Adrenal gland (tissue), 12 donors: ENCODE measurements around the gene NFATC3. TPM values are rescaled to one million over a fixed set of nuclear protein-coding genes. Genes with fewer than 3 reads are reported as not detected.

Experiments
- DNase-seq, 7 donors: peaks; one replicate each; pipeline ENCODE4 v3.0.0-alpha.2; 2019 to 2020
- H3K27ac ChIP-seq, 5 donors: fragments of 200-600 bp; sonication (generic) in 4 of 5; 1 replicate in 3 of 5; 2 replicates in 2 of 5; pipeline versions ENCODE4 v1.5.1 to v1.8.0; 2016 to 2020; ENCODE audit warnings: mild to moderate bottlenecking in 1 of 5
- H3K27me3 ChIP-seq: fragments of 200-600 bp; 2 replicates; pipeline ENCODE4 v1.8.0; 2021
- H3K36me3 ChIP-seq, 2 donors: fragments of 200-600 bp; replicated peaks in 1 of 2; 1 replicate in 1 of 2; 2 replicates in 1 of 2; pipeline versions ENCODE4 v1.5.1 to v1.8.0; 2018 to 2022
- H3K4me1 ChIP-seq, 2 donors: fragments of 200-600 bp; replicated peaks in 1 of 2; 1 replicate in 1 of 2; 2 replicates in 1 of 2; pipeline versions ENCODE4 v1.5.1 to v1.8.0; 2018 to 2021
- H3K4me3 ChIP-seq, 4 donors: fragments of 200-600 bp; sonication (generic) in 3 of 4; one replicate each; pipeline ENCODE4 v1.5.1; 2016 to 2018
- H3K9me3 ChIP-seq, 3 donors: fragments of 200-600 bp; sonication (generic) in 1 of 3; replicated peaks in 1 of 3; 1 replicate in 2 of 3; 2 replicates in 1 of 3; pipeline versions ENCODE4 v1.5.1 to v1.8.0; 2016 to 2021
- CTCF ChIP-seq, 6 experiments: fragments of 450-650 bp in 4 of 6; fragments of 200-600 bp in 2 of 6; sonication (generic) in 1 of 6; IDR thresholded peaks; 1 replicate in 5 of 6; 2 replicates in 1 of 6; pipeline versions ENCODE4 v1.5.1 to v1.8.0; 2016 to 2021; ENCODE audit warnings: antibody characterized with exemption in 6 of 6, mild to moderate bottlenecking in 2 of 6, moderate library complexity in 1 of 6
- POLR2A ChIP-seq, 2 donors: fragments of 450-650 bp; IDR thresholded peaks; one replicate each; pipeline ENCODE4 v1.6.1; 2017; ENCODE audit warnings: antibody characterized with exemption in 2 of 2, mild to moderate bottlenecking in 2 of 2, moderate library complexity in 1 of 2
- WGBS, 4 donors: extraction: QIAGEN DNeasy Blood & Tissue Kit in 2 of 4; methylation state at CpG; one replicate each; pipeline versions ENCODE4 v1.1.5 to v1.1.7; 2013 to 2017; 5-methylcytosine and 5-hydroxymethylcytosine counted together
- intact Hi-C, 2 donors: fragments of 100-400 bp; cut with DNase I; formaldehyde crosslinking; loops; one replicate each; pipeline versions ENCODE4 v1.14.1 to v1.15.0; 2022 to 2023
- polyA plus RNA-seq, 3 donors: library from polyadenylated mRNA; stranded (reverse); fragments of 200-250 nt in 2 of 3; fragments of 350-450 nt in 1 of 3; fragmentation: Illumina TruSeq in 1 of 3; extraction: RNeasy Lipid Tissue Mini Kit (QIAGEN cat#74804) in 1 of 3; gene quantifications; one replicate each; pipeline ENCODE4 v1.2.3, GENCODE V29; 2013 to 2014
- total RNA-seq, 9 donors: library from RNA; depleted of rRNA in 4 of 9; stranded (reverse); fragments of >200 nt in 4 of 9; fragments of 120-200 nt in 1 of 9; fragmentation: NEBNext Ultra II Directional in 1 of 9; extraction: Animal tissue kit (Norgen Biotek cat#: 25700) in 1 of 9; gene quantifications; one replicate each; pipeline versions ENCODE4 v1.1.0 to v1.2.4, GENCODE V29; 2013 to 2023
- donor health status: healthy with polysubstance abuse.
- donor health status: Bipolar disorder and iron deficiency.
- donor health status: DM: yes; HTN: yes; CAD: no.
- donor health status: DM: no; HTN: no; CAD: no.
- donor health status: DM: no; HTN: no; CAD: no.
- donor health status: DM: yes; HTN: yes; CAD: no.

NFATC3 gene
- total and polyA plus RNA-seq, 12 donors, result 6.6 to 81.2 (median 34.3) TPM

- DNase-seq, result peak in 2 of 7 donors; percentile 42 to 52
- intact Hi-C loops, result no loop called here
- Histone ChIP-seq H3K4me1 (peaks cover 12 to 35% of the 10 kb centered on the region in 2 donors), H3K27ac (peak overlapping the region in 3 of 5 donors; percentile 24 to 67 (median 62)), H3K9me3 (no peaks in the 10 kb centered on the region), H3K36me3 (peaks cover 0 to 19% of the 10 kb centered on the region in 2 donors), H3K4me3 (no peak overlapping the region), H3K27me3 (no peaks in the 10 kb centered on the region)
- TF ChIP-seq POLR2A (IDR thresholded peaks at IDR 0.05), result no peak
- TF ChIP-seq CTCF (IDR thresholded peaks at IDR 0.05), result no peak
- WGBS, 4 donors, result 74 to 88% (median 85%) methylated on average over 1 to 4 of the region's 4 CpGs
These were observed 162.2 kb downstream of the NFATC3 start for GRCh38 chr16:68247400-68247799.

GRCh38 chr16:68247932-68248331 lies 162.8 kb downstream of the NFATC3 start:
- H3K4me1 ChIP-seq, result peaks cover 12 to 35% of the 10 kb centered on the region in 2 donors
- peaks cover 0 to 23% of the 10 kb centered on the region in 2 donors for H3K36me3 ChIP-seq
- no peak overlapping the region for H3K4me3 ChIP-seq
- intact Hi-C loops, result no loop called here
- no peak for DNase-seq
- H3K27ac ChIP-seq, result peak overlapping the region in 3 of 5 donors; percentile 24 to 62 (median 57)
- TF ChIP-seq CTCF (IDR thresholded peaks at IDR 0.05) (no peak), POLR2A (IDR thresholded peaks at IDR 0.05) (no peak)
- no peaks in the 10 kb centered on the region for H3K9me3 ChIP-seq
- 77 to 88% (median 82%) methylated on average over 4 of the region's 4 CpGs for WGBS, 4 donors
- H3K27me3 ChIP-seq, result no peaks in the 10 kb centered on the region

GRCh38 chr16:68249371-68249770 lies 164.2 kb downstream of the NFATC3 start:
- intact Hi-C loops, result no loop called here
- Histone ChIP-seq H3K4me3 (no peak overlapping the region), H3K4me1 (peaks cover 8 to 34% of the 10 kb centered on the region in 2 donors), H3K9me3 (no peaks in the 10 kb centered on the region), H3K27me3 (no peaks in the 10 kb centered on the region), H3K36me3 (peaks cover 0 to 36% of the 10 kb centered on the region in 2 donors), H3K27ac (no peak overlapping the region)
- no peak for DNase-seq
- WGBS, 4 donors, result 70 to 92% (median 86%) methylated on average over 4 of the region's 4 CpGs
- TF ChIP-seq CTCF (IDR thresholded peaks at IDR 0.05), result no peak
- no peak for TF ChIP-seq POLR2A (IDR thresholded peaks at IDR 0.05)

- no peak overlapping the region for H3K4me3 ChIP-seq
- intact Hi-C loops, result no loop called here
- no peak for TF ChIP-seq CTCF (IDR thresholded peaks at IDR 0.05)
- TF ChIP-seq POLR2A (IDR thresholded peaks at IDR 0.05), result no peak
- WGBS, 4 donors, result 83 to 96% (median 88%) methylated on average over 6 of the region's 6 CpGs
- no peaks in the 10 kb centered on the region for H3K9me3 ChIP-seq
- H3K4me1 ChIP-seq, result peaks cover 5 to 28% of the 10 kb centered on the region in 2 donors
- no peaks in the 10 kb centered on the region for H3K27me3 ChIP-seq
- no peak for DNase-seq
- no peak overlapping the region for H3K27ac ChIP-seq
- H3K36me3 ChIP-seq, result peaks cover 0 to 52% of the 10 kb centered on the region in 2 donors
These were observed 165.8 kb downstream of the NFATC3 start for GRCh38 chr16:68250951-68251350.
